GM18526 (cell line): Measurements from ENCODE around the gene ZNF324.

Source experiments
- POLR2A ChIP-seq: IDR thresholded peaks from 3 replicates; pipeline ENCODE4 v1.6.1; 2011; ENCODE audit not compliant: insufficient read length; ENCODE audit errors: extremely low read depth

Gene ZNF324

DNA sequence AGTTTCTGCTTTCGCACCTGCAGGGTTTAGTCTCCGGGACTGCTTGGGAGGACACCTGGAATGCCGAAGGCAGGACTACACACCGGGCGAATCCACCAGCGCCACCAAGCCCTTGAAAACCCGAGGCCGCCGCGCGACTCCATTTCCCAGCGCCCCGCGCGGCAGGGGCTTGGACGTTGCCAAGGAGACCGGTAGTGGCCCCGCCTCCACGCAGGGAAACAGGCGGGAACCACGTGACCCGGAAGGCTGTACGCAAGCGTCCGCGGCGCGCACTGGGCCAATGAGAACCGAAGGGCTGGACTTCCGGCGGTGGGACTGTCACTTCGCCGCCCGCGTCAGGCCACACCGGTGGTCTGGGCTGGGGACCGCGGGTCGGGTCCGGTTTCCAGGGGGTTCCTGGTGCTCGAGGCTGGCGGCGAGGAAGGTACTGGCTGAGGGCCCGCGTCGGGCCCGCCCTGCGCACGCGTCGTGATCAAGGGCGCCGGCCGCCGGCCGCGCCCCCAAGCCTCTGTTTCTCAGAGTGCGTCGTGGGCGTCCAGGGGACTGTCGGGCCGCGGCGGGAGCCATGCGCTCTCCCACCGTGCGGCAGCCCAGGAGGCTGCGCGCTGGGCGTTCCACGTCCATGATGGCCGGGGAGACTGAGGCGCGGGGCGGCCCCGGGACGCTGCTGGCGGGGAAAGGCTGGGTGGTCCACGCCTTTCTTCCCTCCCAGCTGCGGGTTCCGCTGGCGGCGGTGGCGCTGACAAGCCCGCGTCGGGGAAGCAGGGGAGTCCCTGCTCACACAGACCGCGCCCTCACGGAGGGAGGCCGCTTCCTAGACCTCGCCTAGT is at the start of gene ZNF324:
TSS of gene ZNF324 (plus strand) at position 321 of the 830 bp plus-strand sequence. CDS start 2,106 bp downstream, outside the sequence.
- peak; percentile 74 for TF ChIP-seq POLR2A

DNA sequence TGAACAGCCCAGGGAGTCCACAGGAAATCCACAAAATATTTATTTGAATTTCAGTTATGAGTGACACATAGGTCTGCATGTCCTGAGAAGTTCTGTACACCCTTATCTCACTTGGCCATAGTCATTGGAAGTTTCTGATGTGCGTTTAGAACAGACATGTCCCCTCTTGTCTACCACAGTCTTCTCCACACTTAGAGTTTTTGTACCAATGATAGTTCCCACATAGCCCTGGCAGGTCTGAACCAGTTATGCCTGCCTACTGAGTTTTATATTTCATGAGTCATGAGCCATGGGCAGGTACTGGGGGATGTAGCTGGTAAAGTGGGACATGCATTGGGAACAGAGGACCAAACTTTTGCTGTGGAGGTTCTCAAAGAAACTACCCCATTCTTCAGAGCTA is 38.3 kb upstream of the ZNF324 start:
- no peak for TF ChIP-seq POLR2A

DNA sequence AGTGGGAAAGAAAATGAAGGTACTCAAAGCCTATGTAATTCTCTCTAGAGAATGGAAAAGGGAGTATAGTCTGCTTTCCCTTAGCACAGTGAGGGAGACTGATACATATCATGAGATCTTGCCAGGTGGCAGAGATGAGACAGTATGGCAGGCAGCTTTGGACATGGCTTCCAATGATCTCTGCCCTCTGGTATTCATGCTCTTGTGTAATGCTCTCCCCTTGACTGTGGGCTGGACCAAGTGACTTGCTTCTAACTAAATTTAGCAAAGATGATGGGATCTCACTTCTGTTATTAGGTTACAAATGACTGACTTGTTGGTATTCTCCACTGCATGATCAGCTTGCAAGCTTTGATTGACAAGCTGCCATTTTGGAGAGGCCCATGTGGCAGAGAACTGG is 37.1 kb upstream of the ZNF324 start:
- TF ChIP-seq POLR2A: no peak

DNA sequence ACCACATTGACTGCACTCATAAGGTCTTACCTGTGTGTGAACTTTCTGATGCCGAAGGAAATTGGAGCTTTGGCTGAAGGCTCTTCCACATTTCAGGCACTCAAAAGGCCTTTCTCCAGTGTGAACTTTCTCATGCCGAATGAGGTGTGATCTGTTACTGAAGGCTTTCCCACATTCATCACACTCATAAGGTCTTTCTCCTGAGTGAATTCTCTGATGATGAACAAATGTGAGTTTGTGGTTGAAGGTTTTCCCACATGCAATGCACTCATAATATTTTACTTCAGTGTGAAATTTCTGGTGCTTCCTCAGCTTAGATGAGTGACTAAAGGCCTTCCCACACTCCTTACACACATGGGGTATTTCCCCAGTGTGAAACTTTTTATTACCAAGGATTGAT is 32.7 kb upstream of the ZNF324 start:
- TF ChIP-seq POLR2A: no peak

DNA sequence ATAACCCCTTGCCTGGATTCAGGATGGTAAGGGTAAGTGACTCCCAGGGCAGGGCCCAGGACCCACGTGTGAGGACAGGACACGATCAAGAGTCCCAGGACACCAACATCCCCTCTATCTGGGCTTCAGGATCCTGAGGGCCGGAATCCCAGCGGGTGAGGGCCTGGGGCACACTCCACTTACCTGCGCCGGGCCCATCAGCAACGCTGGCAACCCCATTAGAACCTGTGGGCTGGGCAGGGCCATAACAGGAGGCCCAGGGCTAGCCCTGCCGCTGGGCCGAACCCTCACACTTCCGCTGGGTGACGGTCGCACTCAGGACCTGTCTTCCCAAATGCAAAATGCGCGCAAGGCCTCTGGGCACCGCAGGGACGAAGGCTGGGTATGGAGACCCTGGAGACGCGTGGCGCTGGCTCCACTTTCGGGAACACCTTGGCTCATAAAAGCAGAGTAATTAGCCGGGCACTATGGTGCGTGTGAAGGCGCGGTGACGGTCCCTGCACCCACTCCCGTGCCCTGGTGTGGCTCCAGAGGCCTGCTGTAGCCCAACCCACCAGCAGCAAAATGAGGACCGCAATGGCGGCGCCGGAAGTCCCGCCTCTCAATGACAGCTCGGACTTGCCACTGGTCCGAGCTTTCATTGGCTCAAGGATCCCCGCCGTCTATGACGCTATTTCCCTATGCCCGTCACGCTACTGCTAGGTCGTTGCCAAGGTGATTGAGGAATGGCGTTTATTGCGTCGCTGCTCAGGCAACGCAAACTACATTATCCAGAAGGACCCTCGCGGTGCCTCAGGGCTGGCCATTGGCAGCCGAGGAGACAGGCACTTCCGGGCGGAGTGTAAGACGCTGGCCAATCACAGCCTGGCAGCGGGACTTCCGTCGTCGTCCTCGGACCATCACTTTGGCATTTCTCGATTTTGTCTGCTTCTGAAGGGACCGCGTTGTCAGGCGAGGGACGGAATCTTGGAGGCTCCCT is 27.0 kb upstream of the ZNF324 start, which contains the start of gene ZNF132:
TSS of gene ZNF132 (minus strand) at position 578 of the 979 bp plus-strand sequence. CDS start at position 246, 332 bp downstream.
- peak; percentile 62 for TF ChIP-seq POLR2A

DNA sequence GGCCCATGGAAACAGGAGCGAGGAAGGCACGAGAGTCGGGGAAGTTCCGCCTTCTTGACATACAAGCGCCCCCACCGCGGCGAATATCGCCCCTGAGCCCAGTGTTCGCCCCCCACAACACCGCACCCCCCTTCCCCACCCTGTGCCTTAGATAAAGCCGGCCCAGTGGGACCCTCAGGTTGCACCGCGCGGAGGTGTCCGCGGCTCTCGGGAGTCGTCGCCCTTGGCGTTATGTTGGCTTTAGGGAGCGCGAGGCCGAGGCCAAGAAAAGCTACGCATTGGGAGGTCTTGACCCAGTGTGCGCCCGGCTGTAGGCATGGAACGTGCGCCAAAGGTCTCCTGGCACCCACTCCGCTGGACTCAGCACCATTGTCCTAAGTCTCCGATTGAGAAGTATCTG is 26.3 kb upstream of the ZNF324 start:
- no peak for TF ChIP-seq POLR2A

DNA sequence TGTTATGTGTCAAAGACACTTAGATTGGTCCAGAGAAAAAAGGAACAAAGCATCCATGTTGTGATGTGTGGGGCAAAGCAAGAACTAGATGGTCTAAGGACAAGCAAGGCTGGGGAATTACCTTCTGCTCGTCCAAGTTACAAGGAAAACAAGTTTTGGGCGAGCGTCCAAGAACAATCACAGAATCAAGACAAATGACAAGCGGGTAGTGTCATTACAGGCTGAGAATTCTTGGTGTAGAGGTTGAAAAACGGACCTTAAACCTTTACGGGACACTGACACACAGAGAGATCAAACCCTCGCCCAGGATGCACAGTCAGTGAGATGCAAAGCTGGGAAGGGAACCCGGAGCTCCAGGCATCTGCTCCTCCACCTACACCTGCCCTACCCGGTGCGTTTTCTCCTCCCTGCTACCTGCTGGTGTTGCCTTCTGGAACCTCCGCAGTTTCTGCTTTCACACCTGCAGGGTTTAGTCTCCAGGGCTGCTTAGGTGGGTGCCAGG is 16.0 kb upstream of the ZNF324 start:
- TF ChIP-seq POLR2A: no peak

DNA sequence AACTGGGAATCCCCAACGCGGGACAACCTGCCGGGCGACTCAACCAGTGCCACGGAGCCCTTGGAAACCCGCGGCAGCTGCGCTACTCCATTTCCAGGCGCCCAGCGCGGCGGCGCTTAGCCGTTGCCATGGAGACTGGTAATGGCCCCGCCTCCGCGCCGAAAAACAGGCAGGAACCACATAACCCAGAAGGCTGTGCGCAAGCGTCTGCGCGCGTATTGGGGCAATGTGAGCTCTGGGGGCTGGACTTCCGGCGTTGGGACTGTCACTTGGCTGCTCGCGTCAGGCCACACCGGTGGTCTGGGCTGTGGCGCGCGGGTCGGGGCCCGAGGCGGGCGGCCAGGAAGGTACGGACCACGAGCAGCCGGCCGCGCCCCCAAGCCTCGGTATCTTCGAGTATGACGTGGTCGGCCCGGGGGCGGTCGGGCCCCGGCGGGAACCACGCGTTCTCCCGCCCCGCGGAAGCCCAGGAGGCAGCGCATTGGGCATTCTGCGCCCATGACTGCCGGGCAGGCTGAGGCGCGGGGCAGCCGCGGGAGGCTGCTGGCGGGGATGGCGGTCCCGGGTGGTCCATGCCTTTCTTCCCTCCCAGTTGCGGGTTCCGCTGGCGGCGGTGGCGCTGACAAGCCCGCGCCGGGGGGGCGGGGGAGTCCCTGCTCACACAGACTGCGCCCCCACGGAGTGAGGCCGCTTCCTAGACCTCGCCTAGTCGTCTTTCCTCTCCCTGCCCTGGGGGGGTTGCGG is 15.3 kb upstream of the ZNF324 start, which contains the start of gene ZNF324B:
TSS of gene ZNF324B (plus strand) at position 265 of the 744 bp plus-strand sequence. CDS start 2,080 bp downstream, outside the sequence.
- TF ChIP-seq POLR2A: peak; percentile 65

DNA sequence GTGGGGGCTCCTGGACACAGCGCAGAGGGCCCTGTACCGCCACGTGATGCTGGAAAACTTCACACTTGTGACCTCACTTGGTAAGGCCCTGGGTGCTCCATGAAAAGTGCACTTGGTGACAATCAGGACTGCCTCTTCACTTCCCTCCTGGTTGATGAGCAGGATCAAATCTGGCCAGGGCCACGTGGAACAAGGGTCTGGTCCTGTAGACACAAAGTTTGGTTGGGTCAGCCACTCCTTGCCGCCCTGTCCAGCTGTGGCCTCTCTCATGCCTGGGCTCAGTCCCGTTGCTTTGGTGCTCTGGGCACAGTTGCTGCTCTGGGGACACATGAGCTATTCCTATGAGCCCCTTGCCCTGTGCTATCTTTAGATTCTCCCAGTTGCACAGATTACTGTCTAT is 13.1 kb upstream of the ZNF324 start:
- TF ChIP-seq POLR2A: no peak

DNA sequence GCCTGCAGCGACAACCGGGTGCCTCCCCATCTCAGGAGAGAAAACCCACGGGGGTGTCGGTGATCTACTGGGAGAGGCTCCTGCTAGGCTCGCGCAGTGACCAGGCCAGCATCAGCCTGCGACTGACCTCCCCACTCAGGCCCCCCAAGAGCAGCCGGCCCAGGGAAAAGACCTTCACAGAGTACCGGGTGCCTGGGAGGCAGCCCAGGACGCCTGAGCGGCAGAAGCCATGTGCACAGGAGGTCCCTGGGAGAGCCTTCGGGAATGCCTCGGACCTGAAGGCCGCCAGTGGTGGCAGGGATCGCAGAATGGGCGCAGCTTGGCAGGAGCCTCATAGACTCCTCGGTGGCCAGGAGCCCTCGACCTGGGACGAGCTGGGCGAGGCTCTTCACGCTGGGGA is 11.6 kb upstream of the ZNF324 start:
- TF ChIP-seq POLR2A: no peak

DNA sequence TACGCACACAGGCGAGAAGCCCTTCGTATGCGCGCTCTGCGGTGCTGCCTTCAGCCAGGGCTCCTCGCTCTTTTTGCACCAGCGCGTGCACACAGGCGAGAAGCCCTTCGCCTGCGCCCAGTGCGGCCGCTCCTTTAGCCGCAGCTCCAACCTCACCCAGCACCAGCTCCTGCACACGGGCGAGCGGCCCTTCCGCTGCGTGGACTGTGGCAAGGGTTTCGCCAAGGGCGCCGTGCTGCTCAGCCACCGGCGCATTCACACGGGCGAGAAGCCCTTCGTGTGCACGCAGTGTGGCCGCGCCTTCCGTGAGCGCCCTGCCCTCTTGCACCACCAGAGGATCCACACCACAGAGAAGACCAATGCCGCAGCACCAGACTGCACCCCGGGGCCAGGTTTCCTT is 10.8 kb upstream of the ZNF324 start:
- TF ChIP-seq POLR2A: no peak

DNA sequence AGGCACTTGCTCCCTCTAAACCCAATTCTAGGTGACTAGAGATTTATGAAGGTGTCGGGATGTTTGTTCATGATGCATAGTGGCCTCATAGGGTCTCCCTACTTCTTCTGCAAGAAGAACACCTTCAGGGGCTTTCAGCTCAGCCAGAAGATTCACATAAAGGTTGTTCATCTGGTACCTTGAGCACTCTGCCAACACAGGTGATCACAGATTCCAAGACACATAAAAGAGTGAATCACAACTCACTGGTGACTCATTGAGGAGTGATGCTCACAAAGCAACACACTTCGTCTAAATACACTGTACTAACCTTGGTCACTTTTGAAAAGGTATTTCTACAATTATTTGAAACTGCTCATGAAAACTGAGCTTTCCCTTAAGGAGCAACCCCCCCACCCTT is 6.8 kb upstream of the ZNF324 start:
- TF ChIP-seq POLR2A: no peak

DNA sequence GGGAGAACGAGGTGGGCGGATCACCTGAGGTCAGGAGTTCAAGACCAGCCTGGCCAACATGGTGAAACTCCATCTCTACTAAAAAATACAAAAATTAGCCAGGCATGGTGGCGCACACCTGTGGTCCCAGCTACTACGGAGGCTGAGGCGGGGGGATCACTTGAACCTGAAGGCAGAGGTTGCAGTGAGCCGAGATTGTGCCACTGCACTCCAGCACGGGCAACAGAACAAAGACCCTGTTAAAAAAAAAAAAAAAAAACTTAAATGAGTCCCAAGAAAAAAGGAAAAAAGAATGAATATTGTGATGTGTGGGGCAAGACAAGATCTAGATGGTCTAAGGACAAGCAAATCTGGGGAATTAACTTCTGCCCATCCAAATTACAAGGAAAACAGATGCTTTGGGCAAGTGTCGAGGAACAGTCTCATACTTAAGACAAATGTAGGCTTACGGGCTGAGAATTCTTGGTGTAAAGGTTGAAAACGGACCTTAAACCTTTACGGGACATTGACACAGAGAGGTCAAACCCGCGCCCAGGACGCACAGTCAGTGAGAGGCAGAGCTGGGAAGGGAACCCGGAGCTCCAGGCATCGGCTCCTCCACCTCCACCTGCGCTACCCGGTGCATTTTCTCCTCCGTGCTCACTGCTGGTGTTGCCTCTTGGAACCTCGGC is 656 bp upstream of the ZNF324 start:
- TF ChIP-seq POLR2A: no peak

DNA sequence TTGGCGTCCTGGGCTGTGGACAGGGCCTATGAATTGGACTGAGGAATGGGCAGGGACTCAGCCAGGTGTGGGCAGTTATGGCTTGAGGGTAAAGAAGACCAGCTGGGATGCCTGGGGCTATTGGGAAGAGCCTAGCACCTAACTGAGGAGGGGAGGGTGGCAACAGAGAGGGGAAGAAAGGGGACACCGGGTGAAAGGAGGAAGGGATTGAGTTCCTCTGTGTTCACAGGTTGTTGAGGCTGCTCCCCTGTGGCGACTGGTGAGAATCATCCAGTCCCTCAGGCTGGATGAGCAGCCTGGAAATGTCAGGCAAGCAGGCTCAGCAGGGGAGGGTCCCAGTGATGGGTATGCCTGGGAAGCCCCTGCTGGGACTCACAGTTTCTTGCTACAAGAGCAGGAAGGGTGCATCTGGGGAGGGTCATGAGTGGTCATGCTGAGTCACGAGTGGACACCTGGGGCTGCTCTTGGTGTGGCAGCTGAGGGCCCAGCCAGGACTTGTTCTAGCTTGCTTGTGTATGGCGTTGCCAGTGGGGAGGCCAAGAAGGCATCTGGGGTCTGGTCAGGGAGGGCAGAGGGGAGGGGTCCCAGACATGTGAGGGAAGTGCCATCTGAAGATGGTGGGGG is 1.4 kb downstream of the ZNF324 start:
- TF ChIP-seq POLR2A: no peak
